GM23248 (cell line): Measurements from ENCODE around the gene PTPRD. TPM values are rescaled to one million over a fixed set of nuclear protein-coding genes. Genes with fewer than 3 reads are reported as not detected.
A peak's percentile ranks its signal among the peaks of the same experiment; 100 is the strongest.

Experiments used
- DNase-seq: peaks from one replicate; pipeline ENCODE4 v3.0.0-alpha.2; 2015
- H2AFZ ChIP-seq: fragments of 200-600 bp; sonication (generic); 2 replicates; pipeline ENCODE4 v1.6.1; 2016; ENCODE audit warnings: antibody characterized with exemption
- H3F3A ChIP-seq: fragments of 200-600 bp; sonication (generic); 2 replicates; pipeline ENCODE4 v1.6.1; 2016; ENCODE audit warnings: mild to moderate bottlenecking, antibody characterized with exemption, mixed run types; ENCODE audit not compliant: insufficient read depth
- H3K27ac ChIP-seq: fragments of 200-600 bp; sonication (generic); 2 replicates; pipeline ENCODE4 v1.5.1; 2016; ENCODE audit warnings: mild to moderate bottlenecking
- H3K27me3 ChIP-seq: fragments of 200-600 bp; sonication (generic); replicated peaks from 2 replicates; pipeline ENCODE4 v1.6.1; 2016; ENCODE audit warnings: mild to moderate bottlenecking; ENCODE audit not compliant: insufficient read depth
- H3K36me3 ChIP-seq: fragments of 200-600 bp; sonication (generic); 2 replicates; pipeline ENCODE4 v1.6.1; 2016; ENCODE audit warnings: low read depth, mild to moderate bottlenecking
- H3K4me1 ChIP-seq: fragments of 200-600 bp; sonication (generic); 2 replicates; pipeline ENCODE4 v1.6.1; 2016; ENCODE audit warnings: mild to moderate bottlenecking; ENCODE audit not compliant: insufficient read depth
- H3K4me2 ChIP-seq: fragments of 200-600 bp; sonication (generic); one replicate; pipeline ENCODE4 v1.6.1; 2016; ENCODE audit warnings: mild to moderate bottlenecking; ENCODE audit not compliant: unreplicated experiment
- H3K4me3 ChIP-seq: fragments of 200-600 bp; sonication (generic); 2 replicates; pipeline ENCODE4 v1.5.1; 2016; ENCODE audit warnings: mild to moderate bottlenecking
- H3K79me2 ChIP-seq: fragments of 200-600 bp; sonication (generic); 2 replicates; pipeline ENCODE4 v1.6.1; 2016; ENCODE audit warnings: mild to moderate bottlenecking; ENCODE audit not compliant: insufficient read depth
- H3K9ac ChIP-seq: fragments of 200-600 bp; sonication (generic); 2 replicates; pipeline ENCODE4 v1.6.1; 2016; ENCODE audit warnings: mild to moderate bottlenecking
- H3K9me2 ChIP-seq: fragments of 200-600 bp; sonication (generic); 2 replicates; pipeline ENCODE4 v1.6.1; 2016; ENCODE audit warnings: mixed run types, mild to moderate bottlenecking, moderate library complexity; ENCODE audit not compliant: insufficient read depth
- H3K9me3 ChIP-seq: fragments of 200-600 bp; sonication (generic); one replicate; pipeline ENCODE4 v1.6.1; 2017; ENCODE audit warnings: low read depth
- H4K20me1 ChIP-seq: fragments of 200-600 bp; sonication (generic); 2 replicates; pipeline ENCODE4 v1.6.0; 2016; ENCODE audit not compliant: insufficient read depth
- EZH2 ChIP-seq: fragments of 200-600 bp; sonication (generic); IDR thresholded peaks from 2 replicates; pipeline ENCODE4 v1.6.1; 2018; ENCODE audit warnings: antibody characterized with exemption, mild to moderate bottlenecking; ENCODE audit not compliant: insufficient read depth, poor library complexity, severe bottlenecking
- EZH2phosphoT487 ChIP-seq: fragments of 200-600 bp; sonication (generic); IDR thresholded peaks from 2 replicates; pipeline ENCODE4 v1.6.1; 2018; ENCODE audit warnings: antibody characterized with exemption, moderate library complexity, mild to moderate bottlenecking, low read depth; ENCODE audit not compliant: insufficient read depth
- WGBS, 2 experiments: methylation state at CpG; one replicate each; pipeline ENCODE4 v1.1.6; 2015 to 2017; ENCODE audit warnings: low lambda C conversion rate in 2 of 2, low coverage in 1 of 2; ENCODE audit errors: missing lambda C conversion rate in 2 of 2; 5-methylcytosine and 5-hydroxymethylcytosine counted together
- in situ Hi-C: fragments of 300-500 bp; cut with MboI; formaldehyde crosslinking; loops from 2 replicates; pipeline ENCODE4 v1.15.0; 2020
- polyA plus RNA-seq: library from polyadenylated mRNA; unstranded; fragments of >200 nt; fragmentation: Nextera tagmentation; extraction: Ambion mirVana; gene quantifications from 2 replicates; pipeline ENCODE4 v1.2.1, GENCODE V29; 2016
- total RNA-seq: library from RNA; depleted of rRNA; stranded (reverse); fragments of >200 nt; shearing (Covaris generic); gene quantifications from 2 replicates; pipeline ENCODE4 v1.2.3, GENCODE V29; 2014

PTPRD gene
- total and polyA plus RNA-seq, 2 experiments from 2014 or later = 0.05 TPM; not detected in 1

GRCh38 chr9:10062629-10063395 lies 550.0 kb downstream of the PTPRD start:
- in situ Hi-C loops = no loop called here

DNA sequence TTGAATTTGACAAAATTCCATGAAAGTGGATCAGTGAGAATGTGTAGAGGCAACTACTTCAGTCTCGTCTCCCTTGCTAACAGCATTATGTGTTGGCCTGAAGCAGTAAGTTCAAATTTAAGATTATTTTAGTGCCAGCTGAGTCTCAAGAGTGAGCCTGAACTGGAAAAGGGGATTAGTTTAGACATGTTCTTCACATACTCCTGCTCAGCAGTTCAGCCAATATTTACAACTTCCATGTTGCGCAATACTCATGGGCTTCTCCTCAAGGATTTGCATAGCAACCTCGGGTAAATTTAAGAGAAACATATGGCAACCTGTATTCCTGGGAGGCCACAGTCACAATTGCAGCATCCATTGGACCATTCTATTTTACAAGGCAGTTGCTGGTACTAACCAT lies 553.8 kb downstream of the PTPRD start:
- Histone ChIP-seq H3F3A (no peaks in the 10 kb centered on the region), H3K9me3 (no peaks in the 10 kb centered on the region), H3K4me1 (0 out of 2 replicates have a peak, but pooled peaks cover 9% of the 10 kb centered on the region), H3K79me2 (no peaks in the 10 kb centered on the region), H3K9me2 (no peaks in the 10 kb centered on the region), H3K27ac (no peak overlapping the region), H4K20me1 (no peaks in the 10 kb centered on the region), H2AFZ (no peak overlapping the region; the same call in 1 of the 2 replicates), H3K4me2 (no peak overlapping the region), H3K4me3 (no peak overlapping the region), H3K36me3 (no peaks in the 10 kb centered on the region), H3K27me3 (no peaks in the 10 kb centered on the region), H3K9ac (no peak overlapping the region)
- peak; percentile 32 for DNase-seq
- WGBS, 2 experiments = 37 to 42% methylated on average over 3 of the region's 3 CpGs
- in situ Hi-C loops = no loop called here
- TF ChIP-seq EZH2 = no peak
- no peak for TF ChIP-seq EZH2phosphoT487

More at GRCh38 chr9:10062629-10063395, 550.0 kb downstream of the PTPRD start:
- Histone ChIP-seq H3K27ac (no peak overlapping the region), H2AFZ (no peak overlapping the region), H3K9me2 (no peaks in the 10 kb centered on the region), H3K4me1 (0 out of 2 replicates have a peak, but pooled peaks cover 9% of the 10 kb centered on the region), H3K36me3 (no peaks in the 10 kb centered on the region), H3K4me3 (no peak overlapping the region), H3K27me3 (no peaks in the 10 kb centered on the region), H3K4me2 (no peak overlapping the region), H3K9ac (no peak overlapping the region), H3K9me3 (no peaks in the 10 kb centered on the region), H3F3A (no peaks in the 10 kb centered on the region), H3K79me2 (no peaks in the 10 kb centered on the region), H4K20me1 (no peaks in the 10 kb centered on the region)
- peak; percentile 75 for DNase-seq
- TF ChIP-seq EZH2phosphoT487 = no peak
- no peak for TF ChIP-seq EZH2
- WGBS, 2 experiments = 38 to 43% methylated on average over 3 of the region's 3 CpGs

DNA sequence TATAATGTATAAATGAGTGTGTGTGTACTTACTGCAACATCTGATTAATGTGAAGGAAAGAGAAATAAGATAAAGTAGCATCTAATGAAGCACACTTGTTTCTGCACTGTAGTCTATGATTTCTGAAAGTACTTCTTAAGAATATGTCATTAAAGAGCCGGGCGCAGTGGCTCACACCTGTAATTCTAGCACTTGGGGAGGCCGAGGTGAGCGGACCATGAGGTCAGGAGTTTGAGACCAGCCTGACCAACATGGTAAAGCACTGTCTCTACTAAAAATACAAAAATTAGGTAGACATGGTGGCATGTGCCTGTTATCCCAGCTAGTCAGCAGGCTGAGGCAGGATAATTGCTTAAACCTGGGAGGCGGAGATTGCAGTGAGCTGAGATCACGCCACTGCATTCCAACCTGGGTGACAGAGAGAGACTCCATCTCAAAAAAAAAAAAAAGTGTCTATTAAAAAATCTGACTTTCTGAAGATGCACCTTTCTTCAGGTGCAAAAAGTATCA lies 556.9 kb downstream of the PTPRD start:
- Histone ChIP-seq H3K36me3 (no peaks in the 10 kb centered on the region), H3K4me2 (no peak overlapping the region), H4K20me1 (no peaks in the 10 kb centered on the region), H3K9me2 (no peaks in the 10 kb centered on the region), H3K4me3 (no peak overlapping the region), H3K9me3 (no peaks in the 10 kb centered on the region), H3K4me1 (no peaks in the 10 kb centered on the region), H3K79me2 (no peaks in the 10 kb centered on the region), H2AFZ (no peak overlapping the region), H3K9ac (no peak overlapping the region), H3K27ac (no peak overlapping the region), H3F3A (no peaks in the 10 kb centered on the region), H3K27me3 (no peaks in the 10 kb centered on the region)
- DNase-seq = no peak
- 59 to 64% methylated on average over 6 of the region's 6 CpGs for WGBS, 2 experiments
- TF ChIP-seq EZH2 (no peak), EZH2phosphoT487 (no peak)
- in situ Hi-C loops = no loop called here

GRCh38 chr9:10054456-10054855 lies 558.3 kb downstream of the PTPRD start:
- DNase-seq = no peak
- Histone ChIP-seq H3K27me3 (no peaks in the 10 kb centered on the region), H3K79me2 (no peaks in the 10 kb centered on the region), H3F3A (no peaks in the 10 kb centered on the region), H3K36me3 (no peaks in the 10 kb centered on the region), H3K4me2 (no peak overlapping the region), H3K27ac (no peak overlapping the region), H2AFZ (no peak overlapping the region), H3K9me3 (no peaks in the 10 kb centered on the region), H3K4me1 (no peaks in the 10 kb centered on the region), H3K4me3 (no peak overlapping the region), H3K9me2 (no peaks in the 10 kb centered on the region), H3K9ac (no peak overlapping the region), H4K20me1 (no peaks in the 10 kb centered on the region)
- whole genome bisulfite sequencing, 2 experiments = 5 to 6% methylated on average over 1 of the region's 1 CpG
- in situ Hi-C loops = no loop called here
- TF ChIP-seq EZH2phosphoT487 (no peak), EZH2 (no peak)
